Stimulated activated CD8-positive, alpha-beta memory T cell treated with anti-CD3 and anti-CD28 coated beads, Interleukin-7, amount 100 ng/mL, for 4 hours (primary cell): Measurements from ENCODE around the gene NOC2L.

Source experiments
- DNase-seq, 2 donors: peaks; one replicate each; pipeline ENCODE4 v3.0.0-alpha.2; 2020; ENCODE audit warnings: low read depth in 2 of 2

NOC2L gene

GRCh38 chr1:942864-943533, 16.1 kb downstream of the NOC2L start:
- no peak for DNase-seq

- no peak for DNase-seq
Measured at GRCh38 chr1:942411-942821, 16.6 kb downstream of the NOC2L start.

GRCh38 chr1:941588-942383, 17.3 kb downstream of the NOC2L start:
- no peak for DNase-seq

GRCh38 chr1:941015-941587, 18.0 kb downstream of the NOC2L start:
- DNase-seq, result no peak

- no peak for DNase-seq
Measured at GRCh38 chr1:940107-941014, 18.7 kb downstream of the NOC2L start.

GRCh38 chr1:939511-940106, 19.4 kb downstream of the NOC2L start:
- DNase-seq, result no peak

GRCh38 chr1:938711-939489, 20.2 kb downstream of the NOC2L start:
- DNase-seq, result no peak

- DNase-seq, result no peak
Measured at GRCh38 chr1:938088-938683, 20.9 kb downstream of the NOC2L start.

- no peak for DNase-seq
Measured at GRCh38 chr1:937521-937920, 21.5 kb downstream of the NOC2L start.

GRCh38 chr1:936348-937264, 22.4 kb downstream of the NOC2L start:
- no peak for DNase-seq

- no peak for DNase-seq
Measured at GRCh38 chr1:935751-936231, 23.3 kb downstream of the NOC2L start.

- no peak for DNase-seq
Measured at GRCh38 chr1:934991-935750, 23.9 kb downstream of the NOC2L start.

- no peak for DNase-seq
Measured at GRCh38 chr1:933603-933940, 25.5 kb downstream of the NOC2L start.

GRCh38 chr1:932776-933602, 26.1 kb downstream of the NOC2L start:
- DNase-seq, result no peak

GRCh38 chr1:932173-932510, 26.9 kb downstream of the NOC2L start:
- DNase-seq, result no peak

GRCh38 chr1:931380-932172, 27.5 kb downstream of the NOC2L start:
- no peak for DNase-seq

- DNase-seq, result no peak
Measured at GRCh38 chr1:930633-931138, 28.4 kb downstream of the NOC2L start.
